ENCODE results near the gene STK35.

STK35 gene

DNA sequence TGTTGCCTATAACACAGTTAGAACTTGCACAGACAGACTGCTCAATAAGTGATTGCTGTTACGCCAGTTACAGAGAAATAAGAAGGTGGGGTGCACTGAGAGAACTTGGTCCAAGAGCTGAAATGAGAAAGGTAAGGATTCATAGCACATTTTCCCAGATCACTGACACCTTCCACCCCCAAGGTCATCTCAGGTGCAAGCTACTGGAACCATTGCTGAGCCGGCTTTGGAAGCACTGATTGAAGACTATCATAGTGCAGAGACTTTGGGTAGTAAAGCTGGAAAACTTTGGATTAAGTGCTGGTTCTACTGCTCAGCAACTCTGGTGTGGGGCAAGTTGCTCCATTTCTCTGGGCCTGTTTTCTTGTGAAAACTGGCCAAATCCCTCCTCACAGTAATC, 38.1 kb downstream of the STK35 start:
- H3K27me3 ChIP-seq (replicated peaks; ENCODE audit: insufficient read depth, low read length), result no peaks in the 10 kb centered on the region
- no peaks in the 10 kb centered on the region for H3K36me3 ChIP-seq (replicated peaks; ENCODE audit: insufficient read depth, low read length)
- H3K4me2 ChIP-seq (ENCODE audit: low read depth, low read length), result no peak overlapping the region
- H3K4me3 ChIP-seq (ENCODE audit: low read length), result no peak overlapping the region
- peaks cover 15% of the 10 kb centered on the region; the same call in 1 of the 2 replicates for H3K79me2 ChIP-seq (ENCODE audit: low read length)
- no peak overlapping the region for H3K9ac ChIP-seq (ENCODE audit: low read length)
- no peak for TF ChIP-seq EZH2phosphoT487 (IDR thresholded peaks at IDR 0.05; ENCODE audit: low read length)
- TF ChIP-seq, protein P1, sequence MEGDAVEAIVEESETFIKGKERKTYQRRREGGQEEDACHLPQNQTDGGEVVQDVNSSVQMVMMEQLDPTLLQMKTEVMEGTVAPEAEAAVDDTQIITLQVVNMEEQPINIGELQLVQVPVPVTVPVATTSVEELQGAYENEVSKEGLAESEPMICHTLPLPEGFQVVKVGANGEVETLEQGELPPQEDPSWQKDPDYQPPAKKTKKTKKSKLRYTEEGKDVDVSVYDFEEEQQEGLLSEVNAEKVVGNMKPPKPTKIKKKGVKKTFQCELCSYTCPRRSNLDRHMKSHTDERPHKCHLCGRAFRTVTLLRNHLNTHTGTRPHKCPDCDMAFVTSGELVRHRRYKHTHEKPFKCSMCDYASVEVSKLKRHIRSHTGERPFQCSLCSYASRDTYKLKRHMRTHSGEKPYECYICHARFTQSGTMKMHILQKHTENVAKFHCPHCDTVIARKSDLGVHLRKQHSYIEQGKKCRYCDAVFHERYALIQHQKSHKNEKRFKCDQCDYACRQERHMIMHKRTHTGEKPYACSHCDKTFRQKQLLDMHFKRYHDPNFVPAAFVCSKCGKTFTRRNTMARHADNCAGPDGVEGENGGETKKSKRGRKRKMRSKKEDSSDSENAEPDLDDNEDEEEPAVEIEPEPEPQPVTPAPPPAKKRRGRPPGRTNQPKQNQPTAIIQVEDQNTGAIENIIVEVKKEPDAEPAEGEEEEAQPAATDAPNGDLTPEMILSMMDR (IDR thresholded peaks at IDR 0.05; ENCODE audit: low read length), result no peak
- TF ChIP-seq EZH2 (optimal IDR thresholded peaks at IDR 0.05; ENCODE audit: low read depth, low read length), result no peak
- H4K20me1 ChIP-seq (ENCODE audit: insufficient read depth, low read length), result no peaks in the 10 kb centered on the region
- no peaks in the 10 kb centered on the region for H3K9me3 ChIP-seq (replicated peaks; ENCODE audit: insufficient read depth, low read length)
- H2AFZ ChIP-seq (ENCODE audit: low read length), result no peak overlapping the region
- no peaks in the 10 kb centered on the region for H3K4me1 ChIP-seq (ENCODE audit: low read length)
- no peak overlapping the region for H3K27ac ChIP-seq (ENCODE audit: low read length)
- no peaks in the 10 kb centered on the region for H3K9me2 ChIP-seq (replicated peaks; ENCODE audit: insufficient read depth, low read length)
- no peak for DNase-seq
- no peaks in the 10 kb centered on the region for H3F3A ChIP-seq (ENCODE audit: insufficient read depth, low read length)

DNA sequence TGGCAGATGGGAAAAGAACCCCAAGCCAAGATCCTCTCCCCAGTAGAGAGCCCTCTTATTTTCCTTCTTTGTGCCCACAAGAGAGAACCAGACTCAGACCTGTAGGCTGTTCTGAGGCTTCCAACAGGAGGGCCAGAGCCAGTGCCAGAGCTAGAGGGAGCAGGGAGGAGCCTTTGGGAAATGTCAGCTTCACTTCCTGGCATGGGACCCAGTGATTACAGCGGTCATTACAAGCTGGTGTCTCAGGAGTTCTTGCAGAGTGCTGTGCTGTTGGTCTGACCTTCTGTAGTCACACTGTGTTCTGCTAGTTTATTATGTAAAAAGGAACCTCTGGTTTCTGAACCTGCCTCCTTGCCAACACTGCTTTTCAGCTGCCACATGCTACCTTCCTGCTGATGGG, 38.9 kb downstream of the STK35 start:
- no peak overlapping the region for H3K27ac ChIP-seq (ENCODE audit: low read length)
- H3K4me3 ChIP-seq (ENCODE audit: low read length), result no peak overlapping the region
- H3F3A ChIP-seq (ENCODE audit: insufficient read depth, low read length), result no peaks in the 10 kb centered on the region
- no peaks in the 10 kb centered on the region for H3K27me3 ChIP-seq (replicated peaks; ENCODE audit: insufficient read depth, low read length)
- H3K4me1 ChIP-seq (ENCODE audit: low read length), result no peaks in the 10 kb centered on the region
- TF ChIP-seq, protein P1 (IDR thresholded peaks at IDR 0.05; ENCODE audit: low read length), result no peak
- no peak for TF ChIP-seq EZH2 (optimal IDR thresholded peaks at IDR 0.05; ENCODE audit: low read depth, low read length)
- TF ChIP-seq EZH2phosphoT487 (IDR thresholded peaks at IDR 0.05; ENCODE audit: low read length), result no peak
- no peak overlapping the region for H2AFZ ChIP-seq (ENCODE audit: low read length)
- no peak overlapping the region for H3K4me2 ChIP-seq (ENCODE audit: low read depth, low read length)
- no peaks in the 10 kb centered on the region for H3K9me2 ChIP-seq (replicated peaks; ENCODE audit: insufficient read depth, low read length)
- H3K9ac ChIP-seq (ENCODE audit: low read length), result no peak overlapping the region
- H3K36me3 ChIP-seq (replicated peaks; ENCODE audit: insufficient read depth, low read length), result no peaks in the 10 kb centered on the region
- H3K79me2 ChIP-seq (ENCODE audit: low read length), result peaks cover 15% of the 10 kb centered on the region; the same call in 1 of the 2 replicates
- no peaks in the 10 kb centered on the region for H3K9me3 ChIP-seq (replicated peaks; ENCODE audit: insufficient read depth, low read length)
- no peaks in the 10 kb centered on the region for H4K20me1 ChIP-seq (ENCODE audit: insufficient read depth, low read length)
- DNase-seq, result no peak

DNA sequence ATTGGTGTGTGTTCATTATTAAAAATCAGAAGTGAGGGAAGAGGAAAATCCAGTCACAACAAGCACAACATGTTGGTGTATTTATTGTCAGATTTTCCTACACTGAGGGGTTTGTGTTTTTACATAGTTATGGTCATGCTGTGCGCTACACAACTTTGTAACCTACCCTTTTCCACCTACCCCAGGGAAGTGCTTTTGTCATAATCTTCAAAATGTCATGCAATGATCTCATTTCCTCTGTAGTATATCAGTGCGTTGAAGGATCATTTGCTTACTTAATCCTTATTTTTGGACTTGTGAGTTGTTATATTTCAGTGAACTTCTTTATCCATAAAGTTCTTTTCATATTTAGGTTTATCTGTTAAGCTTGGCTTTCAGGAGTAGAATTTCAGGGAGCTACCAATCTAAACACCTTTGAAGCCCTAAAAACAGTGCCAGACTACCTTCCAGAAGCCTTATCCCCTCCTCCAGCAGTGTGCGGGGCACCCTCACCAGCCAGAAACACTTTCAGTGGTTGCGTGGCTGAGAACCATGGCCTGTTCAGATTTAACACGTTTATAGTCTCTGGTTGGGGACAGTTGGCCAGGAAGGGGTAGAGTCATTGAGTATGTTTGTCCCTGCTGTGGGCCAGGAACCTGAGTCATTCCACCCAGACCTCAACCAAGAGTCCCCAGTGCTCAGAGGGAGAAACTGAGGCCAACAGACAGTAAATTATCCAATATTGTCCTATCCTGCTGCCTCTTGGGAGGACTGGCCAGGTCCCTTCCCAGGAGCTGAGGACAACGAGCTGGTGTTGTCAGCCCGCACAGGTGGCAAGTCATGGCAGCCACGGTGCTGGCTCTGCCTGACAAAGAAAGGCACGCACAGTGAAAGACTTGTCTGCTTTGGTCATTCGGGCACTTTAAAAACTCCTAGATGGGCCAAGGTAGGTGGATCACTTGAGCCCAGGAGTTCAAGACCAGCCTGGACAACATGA, 40.3 kb downstream of the STK35 start:
- Histone ChIP-seq H3K9me3 (replicated peaks; ENCODE audit: insufficient read depth, low read length) (no peaks in the 10 kb centered on the region), H3K27ac (ENCODE audit: low read length) (no peak overlapping the region), H4K20me1 (ENCODE audit: insufficient read depth, low read length) (no peaks in the 10 kb centered on the region), H3K4me1 (ENCODE audit: low read length) (no peaks in the 10 kb centered on the region), H3K4me2 (ENCODE audit: low read depth, low read length) (no peak overlapping the region), H3K9me2 (replicated peaks; ENCODE audit: insufficient read depth, low read length) (no peaks in the 10 kb centered on the region), H3K9ac (ENCODE audit: low read length) (no peak overlapping the region), H3K79me2 (ENCODE audit: low read length) (0 out of 2 replicates have a peak, but pooled peaks cover 15% of the 10 kb centered on the region), H2AFZ (ENCODE audit: low read length) (no peak overlapping the region), H3K4me3 (ENCODE audit: low read length) (no peak overlapping the region), H3K27me3 (replicated peaks; ENCODE audit: insufficient read depth, low read length) (no peaks in the 10 kb centered on the region), H3F3A (ENCODE audit: insufficient read depth, low read length) (no peaks in the 10 kb centered on the region), H3K36me3 (replicated peaks; ENCODE audit: insufficient read depth, low read length) (no peaks in the 10 kb centered on the region)
- DNase-seq, result no peak
- no peak for TF ChIP-seq EZH2 (optimal IDR thresholded peaks at IDR 0.05; ENCODE audit: low read depth, low read length)
- TF ChIP-seq, protein P1 (IDR thresholded peaks at IDR 0.05; ENCODE audit: low read length), result no peak

Measured in MM.1S (cell line).